Left hindlimb (tissue), 1 donor: Measurements from ENCODE around the gene FOSL1.
"Not testable (repeated sequence)": the region's sequence is repeated elsewhere in the genome, so short reads cannot be mapped to it uniquely, and the experiment has no call there.

ENCODE experiments used
- DNase-seq: peaks from one replicate; pipeline ENCODE4 v3.0.0-alpha.2; 2018

The FOSL1 gene

GRCh38 chr11:65896034-65896999 lies 3.9 kb downstream of the FOSL1 start:
- no peak for DNase-seq

- no peak for DNase-seq
Measured at GRCh38 chr11:65895482-65895981, 4.7 kb downstream of the FOSL1 start.

GRCh38 chr11:65894034-65894591 lies 6.1 kb downstream of the FOSL1 start:
- peak; percentile 34 for DNase-seq

- peak; percentile 20 for DNase-seq
Measured at GRCh38 chr11:65892661-65893317, 7.4 kb downstream of the FOSL1 start.

- DNase-seq = not testable (repeated sequence)
Measured at GRCh38 chr11:65892137-65892540, 8.0 kb downstream of the FOSL1 start.

DNA sequence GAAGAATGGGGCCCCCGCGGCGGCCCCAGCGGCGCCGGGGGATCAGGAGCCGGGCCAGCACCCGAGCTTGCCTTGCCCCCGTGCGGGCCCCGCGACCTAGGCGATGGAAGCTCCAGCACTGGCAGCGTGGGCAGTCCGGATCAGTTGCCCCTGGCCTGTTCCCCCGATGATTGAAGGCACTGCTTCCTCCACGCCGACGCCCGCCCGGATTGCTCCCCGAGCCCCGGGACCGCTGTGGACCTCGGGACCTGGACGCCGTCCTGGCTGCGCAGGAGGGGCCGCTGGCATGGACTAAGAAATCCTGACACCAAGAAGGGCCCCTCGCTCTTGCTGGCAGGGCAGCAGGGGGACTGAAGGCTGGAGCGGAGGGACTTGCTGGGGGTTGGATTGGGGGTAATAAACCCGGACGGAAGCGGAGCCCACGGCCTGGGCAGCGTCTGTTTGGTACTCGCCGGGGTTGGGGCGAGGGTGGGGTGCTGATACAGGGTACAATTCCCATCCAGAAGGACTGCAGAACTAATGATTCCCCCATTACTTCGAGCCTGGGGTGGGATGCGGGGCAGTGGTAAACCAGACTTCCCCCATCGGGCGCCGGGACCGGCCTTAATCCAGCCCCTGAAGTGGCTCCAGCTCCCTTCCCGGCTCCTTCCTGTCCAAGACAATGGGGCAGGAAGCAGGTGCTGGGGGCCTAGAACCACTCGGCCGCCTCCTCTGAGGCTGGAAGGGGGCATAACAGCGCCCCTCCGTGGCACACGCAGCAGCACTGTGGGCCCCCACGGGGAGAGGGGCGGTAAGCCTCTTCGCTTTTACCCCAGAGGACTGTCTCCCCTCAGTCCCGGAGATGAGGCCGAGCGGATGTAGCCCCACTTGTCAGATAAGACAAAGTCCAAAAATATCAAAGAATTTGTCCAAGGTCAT lies 8.7 kb downstream of the FOSL1 start:
- peak; percentile 54 for DNase-seq

- peak; percentile 98 for DNase-seq
Measured at GRCh38 chr11:65890324-65891218, 9.6 kb downstream of the FOSL1 start, which contains the start of gene CCDC85B. CCDC85B (plus strand) TSS chr11:65890673; CDS start chr11:65890784, 111 bp downstream.

- DNase-seq = peak; percentile 99
Measured at GRCh38 chr11:65888163-65888814, 11.9 kb downstream of the FOSL1 start, which contains the start of gene FIBP. FIBP (minus strand) TSS chr11:65888471; CDS start chr11:65888418, 53 bp downstream.

DNA sequence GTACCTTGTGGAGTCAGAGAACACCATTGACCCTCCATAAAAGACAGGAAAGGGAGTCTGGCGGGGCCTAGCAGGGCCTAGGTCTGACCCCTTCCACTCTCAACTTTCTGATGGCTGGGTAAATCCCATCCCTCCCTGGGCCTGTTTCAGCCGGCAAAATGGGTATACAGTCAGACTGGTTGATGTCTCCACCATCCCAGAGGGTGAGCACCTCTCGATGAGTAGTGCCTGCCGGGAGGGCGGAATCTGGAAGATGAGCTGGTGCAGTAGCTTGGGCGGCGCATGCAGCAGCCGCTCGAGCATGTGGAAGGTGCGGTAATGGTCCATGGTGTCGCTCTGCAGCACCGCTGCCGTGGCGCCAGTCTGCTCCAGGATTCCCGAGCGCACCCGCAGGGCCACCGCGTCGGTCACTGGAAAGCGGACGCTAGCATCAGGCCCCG lies 12.4 kb downstream of the FOSL1 start:
- DNase-seq = no peak

- no peak for DNase-seq
Measured at GRCh38 chr11:65886826-65887722, 13.1 kb downstream of the FOSL1 start.

DNA sequence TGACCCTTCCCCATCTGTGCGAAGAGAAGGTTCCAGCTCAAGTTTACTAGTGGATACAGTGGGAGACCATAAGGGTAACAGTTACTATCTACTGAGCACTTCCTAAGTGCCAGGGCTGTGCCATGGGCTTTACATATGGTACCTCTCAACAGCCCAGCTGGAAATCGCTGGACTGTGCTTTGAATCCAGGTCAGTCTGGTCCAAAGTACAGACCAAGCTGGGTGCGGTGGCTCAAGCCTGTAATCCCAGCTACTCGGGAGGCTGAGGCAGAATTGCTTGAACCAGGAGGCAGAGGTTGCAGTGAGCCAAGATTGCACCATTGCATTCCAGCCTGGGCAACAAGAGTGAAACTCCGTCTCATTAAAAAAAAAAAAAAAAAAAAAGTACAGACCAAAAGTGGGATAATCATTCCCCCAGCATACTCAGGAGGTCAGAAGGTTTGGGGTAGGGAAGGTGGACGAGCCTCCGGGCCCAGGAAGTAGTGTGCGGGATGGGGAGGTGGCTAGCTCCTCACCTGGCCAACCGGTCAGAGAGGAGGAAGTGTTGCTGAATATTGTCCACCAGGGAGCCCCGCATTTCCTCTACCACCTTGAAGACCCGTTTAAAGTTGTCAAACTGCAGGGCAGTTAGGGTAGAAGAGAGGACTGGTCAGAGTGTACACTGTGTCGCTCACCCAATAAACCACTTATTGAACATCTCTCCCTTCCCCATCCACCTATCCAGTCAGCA lies 14.2 kb downstream of the FOSL1 start:
- no peak for DNase-seq

DNA sequence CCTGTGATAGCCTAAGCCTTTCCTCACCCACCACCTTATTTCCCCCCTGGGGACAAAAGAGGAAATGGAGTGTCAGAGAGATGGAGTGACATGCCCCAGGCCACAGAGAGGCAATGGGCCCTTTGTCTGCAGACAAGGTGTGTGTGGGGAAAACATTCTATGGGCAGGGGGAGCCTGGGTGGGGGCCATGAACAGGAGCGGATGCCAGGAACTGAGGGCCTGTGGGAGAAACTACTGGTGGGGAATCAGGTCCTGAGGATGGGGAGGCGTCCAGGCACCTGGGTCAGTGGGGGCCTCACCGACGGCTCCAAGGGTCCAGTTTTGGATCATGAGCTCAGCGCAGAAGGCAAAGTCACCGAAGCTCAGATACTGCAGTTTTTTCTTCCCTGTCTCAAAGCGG lies 15.0 kb downstream of the FOSL1 start:
- peak; percentile 27 for DNase-seq

GRCh38 chr11:65884716-65885092 lies 15.5 kb downstream of the FOSL1 start:
- DNase-seq = peak; percentile 72

GRCh38 chr11:65883786-65884715 lies 16.1 kb downstream of the FOSL1 start:
- no peak for DNase-seq

DNA sequence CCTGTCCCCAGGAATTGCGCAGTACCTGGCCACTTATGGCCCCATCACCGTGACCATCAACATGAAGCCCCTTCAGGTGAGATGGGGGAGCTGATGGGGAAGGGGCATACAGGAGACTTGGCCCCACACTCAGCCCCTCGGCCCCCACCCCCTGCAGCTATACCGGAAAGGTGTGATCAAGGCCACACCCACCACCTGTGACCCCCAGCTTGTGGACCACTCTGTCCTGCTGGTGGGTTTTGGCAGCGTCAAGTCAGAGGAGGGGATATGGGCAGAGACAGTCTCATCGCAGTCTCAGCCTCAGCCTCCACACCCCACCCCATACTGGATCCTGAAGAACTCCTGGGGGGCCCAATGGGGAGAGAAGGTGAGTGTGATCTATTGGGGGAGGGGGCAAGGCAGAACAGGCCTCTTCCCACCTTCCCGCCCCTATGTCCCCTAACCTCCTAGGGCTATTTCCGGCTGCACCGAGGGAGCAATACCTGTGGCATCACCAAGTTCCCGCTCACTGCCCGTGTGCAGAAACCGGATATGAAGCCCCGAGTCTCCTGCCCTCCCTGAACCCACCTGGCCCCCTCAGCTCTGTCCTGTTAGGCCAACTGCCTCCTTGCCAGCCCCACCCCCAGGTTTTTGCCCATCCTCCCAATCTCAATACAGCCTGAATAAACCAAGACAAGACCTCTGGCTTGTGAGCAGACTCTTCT lies 17.0 kb downstream of the FOSL1 start:
- peak; percentile 27 for DNase-seq
